Upper lobe of right lung (tissue), 1 donor: Measurements from ENCODE around the gene ZBTB22. TPM values are rescaled to one million over a fixed set of nuclear protein-coding genes. Genes with fewer than 3 reads are reported as not detected.
A peak's percentile ranks its signal among the peaks of the same experiment; 100 is the strongest.

Experiments
- ATAC-seq: fragments of 200-7000 bp; cut with Tn5 transposase; one replicate; pipeline ENCODE4 v1.9.1; 2020; ENCODE audit warnings: mild to moderate bottlenecking, moderate library complexity
- DNase-seq: peaks from one replicate; pipeline ENCODE4 v3.0.0-alpha.2; 2020
- H3K27ac ChIP-seq: fragments of 200-600 bp; one replicate; pipeline ENCODE4 v1.8.0; 2022
- H3K27me3 ChIP-seq: fragments of 200-600 bp; one replicate; pipeline ENCODE4 v1.8.0; 2022; ENCODE audit warnings: mild to moderate bottlenecking
- H3K36me3 ChIP-seq: fragments of 200-600 bp; one replicate; pipeline ENCODE4 v1.8.0; 2022
- H3K4me1 ChIP-seq: fragments of 200-600 bp; one replicate; pipeline ENCODE4 v1.8.0; 2022
- H3K4me3 ChIP-seq: fragments of 200-600 bp; one replicate; pipeline ENCODE4 v1.8.0; 2022; ENCODE audit warnings: mild to moderate bottlenecking
- H3K9me3 ChIP-seq: fragments of 200-600 bp; one replicate; pipeline ENCODE4 v1.8.0; 2022
- CTCF ChIP-seq: fragments of 200-600 bp; IDR thresholded peaks from one replicate; pipeline ENCODE4 v1.8.0; 2022; ENCODE audit warnings: antibody characterized with exemption
- intact Hi-C: fragments of 100-400 bp; cut with DNase I; formaldehyde crosslinking; loops from one replicate; pipeline ENCODE4 v1.11.0; 2022
- total RNA-seq: library from RNA; stranded (reverse); fragmentation: NEBNext Ultra II Directional; extraction: Animal tissue kit (Norgen Biotek cat#: 25700); gene quantifications from one replicate; pipeline ENCODE4 v1.2.1, GENCODE V29; 2021
- donor health status: DM: no; HTN: yes; CAD: no; lungs with severe emphysema.

ZBTB22 gene
- total RNA-seq, 1 donor from 2014 or later, result 26.2 TPM

GRCh38 chr6:33339193-33339592 lies 21.6 kb upstream of the ZBTB22 start:
- Histone ChIP-seq H3K9me3 (no peaks in the 10 kb centered on the region), H3K36me3 (no peaks in the 10 kb centered on the region), H3K27ac (no peak overlapping the region), H3K27me3 (no peaks in the 10 kb centered on the region), H3K4me3 (no peak overlapping the region), H3K4me1 (no peaks in the 10 kb centered on the region)
- ATAC-seq, result no peak
- no peak for TF ChIP-seq CTCF
- intact Hi-C loops, result no loop called here
- DNase-seq, result no peak

- no peaks in the 10 kb centered on the region for H3K4me1 ChIP-seq
- ATAC-seq (no peak), DNase-seq (no peak)
- H3K36me3 ChIP-seq, result no peaks in the 10 kb centered on the region
- H3K27ac ChIP-seq, result no peak overlapping the region
- no peak overlapping the region for H3K4me3 ChIP-seq
- no peaks in the 10 kb centered on the region for H3K9me3 ChIP-seq
- intact Hi-C loops, result no loop called here
- TF ChIP-seq CTCF, result no peak
- no peaks in the 10 kb centered on the region for H3K27me3 ChIP-seq
Observed at GRCh38 chr6:33336495-33336894, 19.0 kb upstream of the ZBTB22 start.

GRCh38 chr6:33335916-33336315 lies 18.4 kb upstream of the ZBTB22 start:
- no peak for TF ChIP-seq CTCF
- ATAC-seq (no peak), DNase-seq (no peak)
- intact Hi-C loops, result no loop called here
- Histone ChIP-seq H3K27me3 (no peaks in the 10 kb centered on the region), H3K27ac (no peak overlapping the region), H3K4me3 (no peak overlapping the region), H3K9me3 (no peaks in the 10 kb centered on the region), H3K4me1 (no peaks in the 10 kb centered on the region), H3K36me3 (no peaks in the 10 kb centered on the region)

- ATAC-seq, result peak; percentile 36
- H3K9me3 ChIP-seq, result no peaks in the 10 kb centered on the region
- intact Hi-C loops, result no loop called here
Observed at GRCh38 chr6:33333666-33334065, 16.1 kb upstream of the ZBTB22 start.

GRCh38 chr6:33330736-33331135 lies 13.2 kb upstream of the ZBTB22 start:
- TF ChIP-seq CTCF, result no peak
- no peak for DNase-seq
- Histone ChIP-seq H3K9me3 (no peaks in the 10 kb centered on the region), H3K4me1 (no peaks in the 10 kb centered on the region), H3K4me3 (no peak overlapping the region), H3K27me3 (no peaks in the 10 kb centered on the region), H3K27ac (no peak overlapping the region), H3K36me3 (no peaks in the 10 kb centered on the region)
- intact Hi-C loops, result no loop called here
- no peak for ATAC-seq

More at GRCh38 chr6:33333666-33334065, 16.1 kb upstream of the ZBTB22 start:
- no peaks in the 10 kb centered on the region for H3K4me1 ChIP-seq
- no peaks in the 10 kb centered on the region for H3K27me3 ChIP-seq
- H3K27ac ChIP-seq, result no peak overlapping the region
- no peak for DNase-seq
- H3K4me3 ChIP-seq, result no peak overlapping the region
- TF ChIP-seq CTCF, result no peak
- H3K36me3 ChIP-seq, result no peaks in the 10 kb centered on the region

GRCh38 chr6:33329058-33329457 lies 11.5 kb upstream of the ZBTB22 start:
- DNase-seq (no peak), ATAC-seq (no peak)
- Histone ChIP-seq H3K36me3 (no peaks in the 10 kb centered on the region), H3K27me3 (no peaks in the 10 kb centered on the region), H3K27ac (no peak overlapping the region), H3K4me3 (no peak overlapping the region), H3K9me3 (no peaks in the 10 kb centered on the region), H3K4me1 (no peaks in the 10 kb centered on the region)
- intact Hi-C loops, result no loop called here
- no peak for TF ChIP-seq CTCF
